Choroid plexus epithelial cell (primary cell): ENCODE results near the gene RNF181.
"Not testable (repeated sequence)": the region's sequence is repeated elsewhere in the genome, so short reads cannot be mapped to it uniquely, and the experiment has no call there.

Experiments
- DNase-seq: peaks from one replicate; pipeline ENCODE4 v3.0.0-alpha.2; 2010; ENCODE audit warnings: low read depth
- H3K4me3 ChIP-seq: 2 replicates; pipeline ENCODE4 v1.5.1; 2011; ENCODE audit warnings: low read depth, mild to moderate bottlenecking, control low read depth, low read length, moderate library complexity
- CTCF ChIP-seq: conservative IDR thresholded peaks from 2 replicates; pipeline ENCODE4 v1.5.1; 2011; ENCODE audit warnings: low read depth, mild to moderate bottlenecking, control low read depth, inconsistent platforms, low read length, moderate library complexity

Gene RNF181

GRCh38 chr2:85589982-85590791 lies 5.4 kb upstream of the RNF181 start:
- no peak overlapping the region for H3K4me3 ChIP-seq
- no peak for TF ChIP-seq CTCF
- DNase-seq, result peak; percentile 92

GRCh38 chr2:85590950-85591349 lies 4.6 kb upstream of the RNF181 start:
- no peak overlapping the region for H3K4me3 ChIP-seq
- TF ChIP-seq CTCF, result no peak
- DNase-seq, result no peak

- no peak for TF ChIP-seq CTCF
- DNase-seq, result no peak
- no peak overlapping the region for H3K4me3 ChIP-seq
Measured at GRCh38 chr2:85591563-85591962, 4.0 kb upstream of the RNF181 start.

GRCh38 chr2:85592299-85592698 lies 3.2 kb upstream of the RNF181 start:
- not testable (repeated sequence) for H3K4me3 ChIP-seq, DNase-seq

- no peak for TF ChIP-seq CTCF
- DNase-seq, result no peak
- H3K4me3 ChIP-seq, result no peak overlapping the region
Measured at GRCh38 chr2:85593023-85593422, 2.5 kb upstream of the RNF181 start.

- DNase-seq, result no peak
- TF ChIP-seq CTCF, result no peak
- peak overlapping the region; percentile 100 for H3K4me3 ChIP-seq
Measured at GRCh38 chr2:85594715-85595300, 737 bp upstream of the RNF181 start.

- peak; percentile 30 for DNase-seq
Measured at GRCh38 chr2:85596026-85596333, 435 bp downstream of the RNF181 start.

More at GRCh38 chr2:85596026-85596333, 435 bp downstream of the RNF181 start:
- no peak for TF ChIP-seq CTCF
- peak overlapping the region; percentile 100 for H3K4me3 ChIP-seq
